ENCODE measurements around the gene LYZL4. TPM values are rescaled to one million over a fixed set of nuclear protein-coding genes. Genes with fewer than 3 reads are reported as not detected.

Gene LYZL4
- total RNA-seq, 1 donor from 2014 or later, result not detected

DNA sequence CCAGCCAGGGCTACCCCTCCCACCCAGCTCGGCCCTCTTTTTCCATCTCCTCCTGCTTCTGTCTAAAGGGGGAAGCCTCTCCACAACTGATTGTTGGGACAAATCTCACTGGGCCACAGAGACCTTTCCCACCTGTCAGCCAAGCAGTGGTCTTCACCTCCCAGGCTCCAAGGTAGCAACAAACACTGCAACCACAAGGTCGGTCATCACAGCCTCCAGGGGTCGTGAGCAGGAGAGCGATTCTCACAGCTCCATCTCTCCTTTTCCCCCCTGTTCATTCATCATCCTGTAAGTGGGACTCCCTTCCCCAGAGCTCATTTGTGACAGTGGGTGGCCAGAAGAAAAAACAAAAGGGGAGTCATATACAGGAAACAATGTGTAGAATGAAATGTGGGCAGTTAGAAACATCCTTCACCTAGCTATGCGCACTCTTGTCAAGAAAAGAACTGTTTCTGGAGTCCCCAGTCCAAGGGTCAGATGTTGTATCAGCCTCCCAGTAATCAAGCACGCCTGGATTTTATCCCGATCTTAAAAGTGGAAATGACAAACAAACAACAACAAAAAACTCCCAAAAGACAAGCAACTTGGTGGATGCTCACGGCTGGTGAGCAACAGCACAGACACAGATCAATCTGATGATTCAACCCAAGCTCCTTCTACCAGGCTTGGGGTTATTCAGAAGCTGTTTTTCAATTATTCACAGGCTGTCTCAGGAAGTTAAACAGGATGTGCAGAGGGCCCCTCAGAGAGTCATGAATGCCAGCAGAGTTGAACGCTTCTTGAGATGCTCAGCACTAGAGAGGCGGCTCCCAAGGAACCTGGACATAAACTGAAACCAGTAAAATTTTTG, 22.4 kb downstream of the LYZL4 start:
- Mint-ChIP-seq H3K27me3 (peaks cover 8% of the 10 kb centered on the region), H3K27ac (no peak overlapping the region), H3K9me3 (no peaks in the 10 kb centered on the region), H3K4me3 (no peak overlapping the region), H3K4me1 (no peaks in the 10 kb centered on the region), H3K36me3 (ENCODE audit: low read depth) (no peaks in the 10 kb centered on the region)
- ChIA-PET POLR2A (no interaction called here), CTCF (no interaction called here)
- intact Hi-C loops (cut with micrococcal nuclease), result no loop called here
- ATAC-seq (ENCODE audit: low read depth) (no peak), DNase-seq (no peak)
- TF ChIP-seq, protein P1, sequence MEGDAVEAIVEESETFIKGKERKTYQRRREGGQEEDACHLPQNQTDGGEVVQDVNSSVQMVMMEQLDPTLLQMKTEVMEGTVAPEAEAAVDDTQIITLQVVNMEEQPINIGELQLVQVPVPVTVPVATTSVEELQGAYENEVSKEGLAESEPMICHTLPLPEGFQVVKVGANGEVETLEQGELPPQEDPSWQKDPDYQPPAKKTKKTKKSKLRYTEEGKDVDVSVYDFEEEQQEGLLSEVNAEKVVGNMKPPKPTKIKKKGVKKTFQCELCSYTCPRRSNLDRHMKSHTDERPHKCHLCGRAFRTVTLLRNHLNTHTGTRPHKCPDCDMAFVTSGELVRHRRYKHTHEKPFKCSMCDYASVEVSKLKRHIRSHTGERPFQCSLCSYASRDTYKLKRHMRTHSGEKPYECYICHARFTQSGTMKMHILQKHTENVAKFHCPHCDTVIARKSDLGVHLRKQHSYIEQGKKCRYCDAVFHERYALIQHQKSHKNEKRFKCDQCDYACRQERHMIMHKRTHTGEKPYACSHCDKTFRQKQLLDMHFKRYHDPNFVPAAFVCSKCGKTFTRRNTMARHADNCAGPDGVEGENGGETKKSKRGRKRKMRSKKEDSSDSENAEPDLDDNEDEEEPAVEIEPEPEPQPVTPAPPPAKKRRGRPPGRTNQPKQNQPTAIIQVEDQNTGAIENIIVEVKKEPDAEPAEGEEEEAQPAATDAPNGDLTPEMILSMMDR (IDR thresholded peaks at IDR 0.05), result no peak

DNA sequence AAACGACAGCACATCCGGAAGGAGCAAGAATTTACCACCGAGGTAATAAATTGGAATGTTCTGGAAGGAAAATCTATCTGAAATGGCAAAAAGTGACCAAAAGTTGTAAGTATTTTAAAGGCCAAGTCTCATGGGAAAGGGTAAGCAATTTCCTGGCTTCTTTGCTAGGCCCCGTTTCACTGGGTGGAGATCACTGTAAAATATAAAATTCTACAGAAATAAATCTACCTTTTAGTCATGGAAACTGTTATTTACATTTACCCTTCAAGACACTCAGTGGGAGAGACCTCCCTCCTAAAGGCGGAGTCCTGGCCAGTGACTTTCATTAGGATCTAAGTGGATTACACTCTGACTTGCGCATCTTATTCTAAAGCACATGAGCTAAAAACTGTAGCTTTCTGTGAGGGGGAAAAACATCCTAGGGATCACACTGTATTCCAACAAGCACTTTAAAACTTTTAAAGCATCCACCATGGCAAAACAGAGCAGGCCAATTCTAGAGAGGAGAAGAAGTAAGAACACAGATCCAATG, 28.8 kb downstream of the LYZL4 start:
- no peaks in the 10 kb centered on the region for H3K9me3 Mint-ChIP-seq
- TF ChIP-seq, protein P1 (IDR thresholded peaks at IDR 0.05), result no peak

DNA sequence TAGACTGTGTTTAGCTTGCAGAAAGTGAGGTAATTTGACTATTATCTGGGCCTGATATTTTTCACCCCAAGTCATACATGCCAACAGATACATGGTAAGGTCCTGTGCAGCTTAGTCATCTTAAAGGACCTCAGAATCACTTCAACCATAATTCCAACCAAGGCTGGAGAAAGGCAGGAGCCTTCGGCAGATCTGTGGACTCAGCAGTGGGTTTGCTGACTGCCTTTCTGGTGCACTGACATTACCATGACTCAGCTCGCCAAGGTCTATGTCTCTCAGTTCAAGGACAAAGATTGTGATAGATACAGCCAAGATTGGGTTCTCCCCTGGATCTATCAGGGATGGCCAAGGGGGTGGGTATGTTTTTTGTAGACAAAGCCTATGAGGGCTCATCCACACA, 32.7 kb downstream of the LYZL4 start:
- H3K27me3 Mint-ChIP-seq, result peaks cover 5% of the 10 kb centered on the region
- no peak for ATAC-seq (ENCODE audit: low read depth)
- DNase-seq, result no peak
- no peaks in the 10 kb centered on the region for H3K36me3 Mint-ChIP-seq (ENCODE audit: low read depth)
- H3K4me3 Mint-ChIP-seq, result no peak overlapping the region
- TF ChIP-seq, protein P1 (IDR thresholded peaks at IDR 0.05), result no peak
- intact Hi-C loops (cut with micrococcal nuclease), result no loop called here
- no peaks in the 10 kb centered on the region for H3K9me3 Mint-ChIP-seq
- POLR2A ChIA-PET, result no interaction called here
- H3K4me1 Mint-ChIP-seq, result no peaks in the 10 kb centered on the region
- no peak overlapping the region for H3K27ac Mint-ChIP-seq
- CTCF ChIA-PET, result no interaction called here

More for the DNA sequence above, 28.8 kb downstream of the LYZL4 start:
- intact Hi-C loops (cut with micrococcal nuclease), result no loop called here
- ATAC-seq (ENCODE audit: low read depth), result no peak
- no peaks in the 10 kb centered on the region for H3K4me1 Mint-ChIP-seq
- H3K27ac Mint-ChIP-seq, result no peak overlapping the region
- H3K27me3 Mint-ChIP-seq, result peaks cover 3% of the 10 kb centered on the region
- no peak for DNase-seq
- CTCF ChIA-PET, result no interaction called here
- no peaks in the 10 kb centered on the region for H3K36me3 Mint-ChIP-seq (ENCODE audit: low read depth)
- no peak overlapping the region for H3K4me3 Mint-ChIP-seq
- POLR2A ChIA-PET, result no interaction called here

DNA sequence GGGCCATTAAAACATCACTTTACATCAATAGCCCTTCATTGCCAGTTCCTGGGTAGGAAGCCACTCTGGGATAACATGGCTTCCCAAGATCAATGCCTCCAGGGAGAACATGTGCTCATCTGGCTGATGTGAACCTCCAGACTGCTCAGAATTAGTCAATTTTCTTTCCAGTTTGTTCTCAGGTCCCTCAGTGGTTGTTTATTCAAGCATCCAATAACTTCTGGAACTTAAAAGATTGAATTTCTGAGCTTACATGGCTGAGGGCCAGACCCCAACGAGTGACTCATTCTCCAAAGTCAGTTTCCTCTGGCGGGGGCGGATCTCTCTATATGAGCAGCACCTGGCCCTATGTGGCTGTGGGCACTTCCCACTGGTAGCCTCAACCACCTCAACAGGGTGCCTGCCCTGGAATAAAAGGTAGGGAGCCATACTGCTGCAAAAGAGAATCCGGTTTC, 34.0 kb downstream of the LYZL4 start:
- POLR2A ChIA-PET, result no interaction called here
- no peak overlapping the region for H3K4me3 Mint-ChIP-seq
- CTCF ChIA-PET, result interaction anchor here (1.0 kb wide), 1 partner anchor 59 kb away, joined by 3 read pairs; no protein-coding TSS in a partner anchor
- no peaks in the 10 kb centered on the region for H3K9me3 Mint-ChIP-seq
- no peak overlapping the region for H3K27ac Mint-ChIP-seq
- ATAC-seq (ENCODE audit: low read depth) (no peak), DNase-seq (no peak)
- intact Hi-C loops (cut with micrococcal nuclease), result no loop called here
- no peaks in the 10 kb centered on the region for H3K36me3 Mint-ChIP-seq (ENCODE audit: low read depth)
- H3K4me1 Mint-ChIP-seq, result no peaks in the 10 kb centered on the region
- peaks cover 8% of the 10 kb centered on the region for H3K27me3 Mint-ChIP-seq
- TF ChIP-seq, protein P1 (IDR thresholded peaks at IDR 0.05), result no peak

DNA sequence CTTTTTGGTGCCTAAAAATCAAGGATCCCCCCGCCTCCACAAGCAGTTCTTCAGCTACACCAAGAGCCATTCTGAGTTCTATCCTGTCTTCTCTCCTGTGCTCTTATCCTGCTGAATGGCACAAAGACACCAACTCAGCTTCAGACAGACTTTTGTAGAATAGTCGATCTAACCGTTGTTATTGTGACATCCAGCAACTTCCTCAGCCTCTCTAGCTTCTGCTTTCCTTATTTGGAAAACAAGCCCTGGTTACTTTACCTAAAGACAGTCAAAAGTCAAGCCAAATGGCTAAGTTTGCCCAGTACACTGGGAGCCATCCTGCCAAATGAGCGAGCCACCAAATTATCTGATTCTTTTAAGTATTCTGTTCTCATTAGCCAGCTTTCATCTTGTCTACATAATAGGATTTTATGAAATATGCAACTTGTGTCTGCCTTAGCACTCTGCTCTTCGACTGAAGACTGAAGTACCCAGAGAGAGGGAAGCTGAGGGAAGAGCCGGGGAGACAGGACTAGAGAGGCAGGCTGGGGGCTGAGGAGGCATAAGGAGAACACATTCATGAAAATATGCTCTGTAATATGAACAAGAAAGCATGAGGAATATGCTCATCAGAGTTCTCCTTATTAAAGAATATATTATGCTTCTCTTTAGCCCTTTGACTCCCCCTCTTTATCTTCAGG, 35.1 kb downstream of the LYZL4 start:
- ChIA-PET POLR2A (no interaction called here), CTCF (interaction anchor here (1.0 kb wide), 1 partner anchor 60 kb away, joined by 3 read pairs; no protein-coding TSS in a partner anchor)
- H3K27me3 Mint-ChIP-seq, result peaks cover 8% of the 10 kb centered on the region
- ATAC-seq (ENCODE audit: low read depth), result no peak
- no peak overlapping the region for H3K4me3 Mint-ChIP-seq
- intact Hi-C loops (cut with micrococcal nuclease), result no loop called here
- TF ChIP-seq, protein P1 (IDR thresholded peaks at IDR 0.05), result no peak
- no peaks in the 10 kb centered on the region for H3K4me1 Mint-ChIP-seq
- H3K36me3 Mint-ChIP-seq (ENCODE audit: low read depth), result no peaks in the 10 kb centered on the region
- DNase-seq, result no peak
- H3K9me3 Mint-ChIP-seq, result peaks cover 4% of the 10 kb centered on the region
- H3K27ac Mint-ChIP-seq, result no peak overlapping the region

Data from activated B cell treated with CpG ODN at 0.5 μM for 24 hours (primary cell).